ENCODE data around the gene ATP11A. TPM values are rescaled to one million over a fixed set of nuclear protein-coding genes. Genes with fewer than 3 reads are reported as not detected.
"Not testable (repeated sequence)": the region's sequence is repeated elsewhere in the genome, so short reads cannot be mapped to it uniquely, and the experiment has no call there.

ATP11A gene
- total and polyA plus RNA-seq, 10 donors = 2.7 to 91.3 (median 59.1) TPM

DNA sequence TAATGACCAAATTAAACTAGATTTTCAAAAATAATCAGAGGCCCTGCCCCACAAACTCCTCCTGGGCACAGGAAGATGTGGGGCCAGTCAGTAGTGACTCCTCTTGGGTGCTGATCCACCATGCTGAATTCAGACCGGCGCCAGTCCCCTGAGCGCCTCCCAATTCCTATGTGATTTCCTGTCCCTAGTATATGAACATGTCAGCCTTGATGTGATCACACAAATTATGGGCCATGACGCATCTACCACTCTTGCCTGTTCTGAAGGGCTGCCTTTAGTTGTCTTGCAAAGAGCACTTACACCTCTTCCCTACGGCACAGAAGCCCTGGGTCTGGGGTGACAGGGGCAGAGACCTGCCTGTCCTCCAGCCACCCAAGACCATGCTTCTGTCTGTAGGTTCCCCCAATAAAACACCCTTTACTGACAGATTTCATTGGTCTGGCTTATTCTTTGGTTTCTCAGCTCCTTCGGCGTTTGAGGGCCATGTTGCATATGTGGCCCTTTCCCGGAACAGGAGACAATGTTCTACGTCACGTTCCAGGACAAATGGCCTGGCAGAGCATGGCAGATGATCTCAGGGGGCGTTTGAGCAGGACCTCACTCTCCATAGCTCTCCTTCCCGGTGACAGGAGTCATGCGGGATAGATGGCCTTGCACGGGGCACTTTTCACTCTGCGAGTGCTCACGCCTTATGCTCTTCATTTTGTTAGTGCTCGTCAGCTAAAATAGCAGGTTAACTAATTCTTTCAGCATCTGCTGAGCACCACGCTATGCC is 5.6 kb upstream of the ATP11A start:
- TF ChIP-seq, protein P1, sequence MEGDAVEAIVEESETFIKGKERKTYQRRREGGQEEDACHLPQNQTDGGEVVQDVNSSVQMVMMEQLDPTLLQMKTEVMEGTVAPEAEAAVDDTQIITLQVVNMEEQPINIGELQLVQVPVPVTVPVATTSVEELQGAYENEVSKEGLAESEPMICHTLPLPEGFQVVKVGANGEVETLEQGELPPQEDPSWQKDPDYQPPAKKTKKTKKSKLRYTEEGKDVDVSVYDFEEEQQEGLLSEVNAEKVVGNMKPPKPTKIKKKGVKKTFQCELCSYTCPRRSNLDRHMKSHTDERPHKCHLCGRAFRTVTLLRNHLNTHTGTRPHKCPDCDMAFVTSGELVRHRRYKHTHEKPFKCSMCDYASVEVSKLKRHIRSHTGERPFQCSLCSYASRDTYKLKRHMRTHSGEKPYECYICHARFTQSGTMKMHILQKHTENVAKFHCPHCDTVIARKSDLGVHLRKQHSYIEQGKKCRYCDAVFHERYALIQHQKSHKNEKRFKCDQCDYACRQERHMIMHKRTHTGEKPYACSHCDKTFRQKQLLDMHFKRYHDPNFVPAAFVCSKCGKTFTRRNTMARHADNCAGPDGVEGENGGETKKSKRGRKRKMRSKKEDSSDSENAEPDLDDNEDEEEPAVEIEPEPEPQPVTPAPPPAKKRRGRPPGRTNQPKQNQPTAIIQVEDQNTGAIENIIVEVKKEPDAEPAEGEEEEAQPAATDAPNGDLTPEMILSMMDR (IDR thresholded peaks at IDR 0.05 in 8 of 11, conservative IDR thresholded peaks at IDR 0.05 in 3 of 11) = no peak
- TF ChIP-seq POLR2A (IDR thresholded peaks at IDR 0.05) (no peak), POLR2AphosphoS5 (IDR thresholded peaks at IDR 0.05) (no peak)
- DNase-seq = no peak
- H3K9me3 ChIP-seq = no peaks in the 10 kb centered on the region
- no peak overlapping the region for H3K4me3 ChIP-seq
- H3K27me3 ChIP-seq (replicated peaks in 1 of 7) = no peaks in the 10 kb centered on the region
- WGBS, 5 donors = 91 to 97% (median 94%) methylated on average over 17 to 18 of the region's 18 CpGs
- H3K4me1 ChIP-seq = peaks cover 8 to 17% (median 12%) of the 10 kb centered on the region in 6 donors
- H3K27ac ChIP-seq = no peak overlapping the region
- H3K36me3 ChIP-seq = no peaks in the 10 kb centered on the region
- intact Hi-C loops (cut with DNase I; ENCODE audit: low total_unique reads) = no loop called here

DNA sequence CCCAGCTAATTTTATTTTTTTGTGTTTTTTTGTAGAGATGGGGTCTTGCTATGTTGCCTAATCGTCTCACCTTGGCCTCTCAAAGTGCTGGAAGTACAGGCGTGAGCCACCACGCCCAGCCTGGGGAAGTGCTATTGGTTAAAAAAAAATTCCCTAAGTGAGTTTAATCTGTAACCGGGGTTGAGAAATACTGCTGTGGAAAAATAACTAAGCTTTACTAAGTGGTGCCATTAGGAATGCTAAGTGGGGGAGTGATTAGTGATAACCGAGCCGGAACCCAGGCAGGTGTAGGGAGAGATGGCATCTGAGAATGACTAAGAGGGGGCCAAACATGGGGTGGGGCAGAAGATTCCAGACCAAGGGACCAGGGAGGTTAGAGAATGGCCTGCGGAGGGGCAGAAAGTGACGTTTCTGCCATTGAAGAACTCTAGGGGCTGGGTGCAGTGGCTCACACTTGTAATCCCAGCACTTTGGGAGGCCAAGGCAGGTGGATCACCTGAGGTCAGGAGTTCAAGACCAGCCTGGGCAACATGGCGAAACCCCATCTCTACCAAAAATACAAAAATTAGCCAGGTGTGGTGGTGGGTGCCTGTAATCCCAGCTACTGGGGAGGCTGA is 4.5 kb upstream of the ATP11A start:
- H3K36me3 ChIP-seq; H3K9me3 ChIP-seq; H3K4me3 ChIP-seq; intact Hi-C loops (cut with DNase I; ENCODE audit: low total_unique reads); H3K27me3 ChIP-seq (replicated peaks in 1 of 7); DNase-seq; H3K27ac ChIP-seq: not testable (repeated sequence)
- 84 to 94% (median 87%) methylated on average over 9 of the region's 9 CpGs for WGBS, 5 donors
- peaks cover 8 to 20% (median 14%) of the 10 kb centered on the region in 6 donors for H3K4me1 ChIP-seq

DNA sequence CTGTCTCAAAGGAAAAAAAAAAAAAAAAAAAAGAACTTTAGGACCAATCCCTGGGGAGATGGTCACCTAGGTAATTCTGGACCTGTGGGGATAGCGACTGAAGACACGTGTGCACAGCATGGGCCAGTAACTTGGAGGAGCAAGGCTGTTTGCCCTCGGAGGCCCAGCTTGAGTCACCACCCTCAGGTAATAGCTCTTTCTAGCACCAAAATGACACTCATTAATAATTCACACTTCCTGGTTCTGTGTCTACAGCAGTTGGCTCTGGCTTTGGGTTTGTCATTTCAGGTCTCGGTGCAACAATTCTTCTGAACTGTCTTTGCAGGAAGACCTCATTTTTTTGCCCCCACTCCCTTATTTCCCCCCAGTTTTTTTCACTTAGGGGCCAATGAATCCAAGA is 3.9 kb upstream of the ATP11A start:
- Histone ChIP-seq H3K27ac (no peak overlapping the region), H3K4me3 (no peak overlapping the region), H3K27me3 (replicated peaks in 1 of 7) (no peaks in the 10 kb centered on the region), H3K4me1 (peaks cover 8 to 25% (median 16%) of the 10 kb centered on the region in 6 donors), H3K9me3 (no peaks in the 10 kb centered on the region), H3K36me3 (no peaks in the 10 kb centered on the region)
- no peak for DNase-seq
- TF ChIP-seq POLR2A (IDR thresholded peaks at IDR 0.05) (no peak), POLR2AphosphoS5 (IDR thresholded peaks at IDR 0.05) (no peak)
- TF ChIP-seq, protein P1 (IDR thresholded peaks at IDR 0.05 in 8 of 11, conservative IDR thresholded peaks at IDR 0.05 in 3 of 11) = no peak
- intact Hi-C loops (cut with DNase I; ENCODE audit: low total_unique reads) = no loop called here
- 74 to 91% (median 87%) methylated on average over 4 of the region's 4 CpGs for WGBS, 5 donors

DNA sequence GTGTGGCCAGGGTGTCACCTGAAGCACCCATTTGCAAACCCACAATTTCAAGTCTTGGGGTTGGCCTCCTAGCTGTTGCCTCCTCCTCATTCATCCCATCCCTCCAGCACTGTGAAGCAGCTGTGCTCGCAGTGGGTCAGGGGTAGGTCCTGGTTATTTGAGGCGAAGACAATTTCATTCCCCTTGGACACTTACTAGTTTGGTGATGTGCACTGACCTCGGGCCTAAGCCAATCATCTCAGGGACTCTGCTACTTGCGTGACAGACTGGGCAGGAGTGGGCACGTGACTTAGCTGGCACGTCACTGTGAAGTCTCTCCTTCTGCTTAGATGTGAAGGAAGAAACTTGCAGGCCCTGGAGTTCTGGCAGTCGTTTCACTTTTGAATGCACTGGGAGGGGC is 3.5 kb upstream of the ATP11A start:
- H3K4me1 ChIP-seq = peaks cover 8 to 29% (median 19%) of the 10 kb centered on the region in 6 donors
- WGBS, 5 donors = 91 to 93% (median 92%) methylated on average over 7 of the region's 7 CpGs
- H3K27ac ChIP-seq = no peak overlapping the region
- H3K36me3 ChIP-seq = no peaks in the 10 kb centered on the region
- DNase-seq = no peak
- TF ChIP-seq POLR2A (IDR thresholded peaks at IDR 0.05) (no peak), POLR2AphosphoS5 (IDR thresholded peaks at IDR 0.05) (no peak)
- TF ChIP-seq, protein P1 (IDR thresholded peaks at IDR 0.05 in 8 of 11, conservative IDR thresholded peaks at IDR 0.05 in 3 of 11) = no peak
- no peak overlapping the region for H3K4me3 ChIP-seq
- H3K9me3 ChIP-seq = no peaks in the 10 kb centered on the region
- intact Hi-C loops (cut with DNase I; ENCODE audit: low total_unique reads) = no loop called here
- H3K27me3 ChIP-seq (replicated peaks in 1 of 7) = no peaks in the 10 kb centered on the region
